ENCODE data around the gene ANKH. TPM values are rescaled to one million over a fixed set of nuclear protein-coding genes. Genes with fewer than 3 reads are reported as not detected.
"Not testable (repeated sequence)": the region's sequence is repeated elsewhere in the genome, so short reads cannot be mapped to it uniquely, and the experiment has no call there.

Gene ANKH
- total RNA-seq, 3 donors from 2014 or later, result 83.1 to 102 (median 101) TPM

- DNase-seq (no peak), ATAC-seq (no peak)
- Mint-ChIP-seq H3K36me3 (ENCODE audit: insufficient read depth) (no peaks in the 10 kb centered on the region), H3K4me3 (no peak overlapping the region), H3K4me1 (ENCODE audit: low read depth) (no peaks in the 10 kb centered on the region), H3K9me3 (no peaks in the 10 kb centered on the region), H3K27me3 (ENCODE audit: low read depth) (no peaks in the 10 kb centered on the region)
These were observed 29.3 kb upstream of the ANKH start for GRCh38 chr5:14900693-14901461.

GRCh38 chr5:14896131-14896530, 24.6 kb upstream of the ANKH start:
- no peaks in the 10 kb centered on the region for H3K36me3 Mint-ChIP-seq (ENCODE audit: insufficient read depth)
- DNase-seq (no peak), ATAC-seq (no peak)
- H3K9me3 Mint-ChIP-seq, result no peaks in the 10 kb centered on the region
- H3K4me1 Mint-ChIP-seq (ENCODE audit: low read depth), result no peaks in the 10 kb centered on the region
- H3K27me3 Mint-ChIP-seq (ENCODE audit: low read depth), result no peaks in the 10 kb centered on the region
- no peak overlapping the region for H3K4me3 Mint-ChIP-seq

GRCh38 chr5:14895301-14895700, 23.7 kb upstream of the ANKH start:
- H3K4me1 Mint-ChIP-seq (ENCODE audit: low read depth), result no peaks in the 10 kb centered on the region
- no peak for DNase-seq

GRCh38 chr5:14894748-14895147, 23.2 kb upstream of the ANKH start:
- no peaks in the 10 kb centered on the region for H3K27me3 Mint-ChIP-seq (ENCODE audit: low read depth)
- no peaks in the 10 kb centered on the region for H3K36me3 Mint-ChIP-seq (ENCODE audit: insufficient read depth)
- no peaks in the 10 kb centered on the region for H3K4me1 Mint-ChIP-seq (ENCODE audit: low read depth)
- no peak for DNase-seq
- ATAC-seq, result no peak
- H3K4me3 Mint-ChIP-seq, result no peak overlapping the region
- H3K9me3 Mint-ChIP-seq, result no peaks in the 10 kb centered on the region

More at GRCh38 chr5:14895301-14895700, 23.7 kb upstream of the ANKH start:
- ATAC-seq, result no peak
- Mint-ChIP-seq H3K36me3 (ENCODE audit: insufficient read depth) (no peaks in the 10 kb centered on the region), H3K4me3 (no peak overlapping the region), H3K9me3 (no peaks in the 10 kb centered on the region), H3K27me3 (ENCODE audit: low read depth) (no peaks in the 10 kb centered on the region)

GRCh38 chr5:14893381-14893780, 21.8 kb upstream of the ANKH start:
- DNase-seq (no peak), ATAC-seq (no peak)
- Mint-ChIP-seq H3K4me1 (ENCODE audit: low read depth) (no peaks in the 10 kb centered on the region), H3K27me3 (ENCODE audit: low read depth) (no peaks in the 10 kb centered on the region), H3K9me3 (no peaks in the 10 kb centered on the region), H3K4me3 (no peak overlapping the region), H3K36me3 (ENCODE audit: insufficient read depth) (no peaks in the 10 kb centered on the region)

- Mint-ChIP-seq H3K4me3 (no peak overlapping the region), H3K36me3 (ENCODE audit: insufficient read depth) (no peaks in the 10 kb centered on the region), H3K9me3 (no peaks in the 10 kb centered on the region), H3K4me1 (ENCODE audit: low read depth) (no peaks in the 10 kb centered on the region), H3K27me3 (ENCODE audit: low read depth) (no peaks in the 10 kb centered on the region)
- ATAC-seq (no peak), DNase-seq (no peak)
These were observed 19.3 kb upstream of the ANKH start for GRCh38 chr5:14890846-14891245.

GRCh38 chr5:14884062-14884612, 12.6 kb upstream of the ANKH start:
- ATAC-seq, result no peak
- Mint-ChIP-seq H3K27me3 (ENCODE audit: low read depth) (no peaks in the 10 kb centered on the region), H3K9me3 (no peaks in the 10 kb centered on the region), H3K4me1 (ENCODE audit: low read depth) (no peaks in the 10 kb centered on the region), H3K4me3 (no peak overlapping the region), H3K36me3 (ENCODE audit: insufficient read depth) (no peaks in the 10 kb centered on the region)
- DNase-seq, result no peak

- no peak for DNase-seq
- no peak for ATAC-seq
- Mint-ChIP-seq H3K27me3 (ENCODE audit: low read depth) (no peaks in the 10 kb centered on the region), H3K9me3 (no peaks in the 10 kb centered on the region), H3K4me1 (ENCODE audit: low read depth) (no peaks in the 10 kb centered on the region), H3K36me3 (ENCODE audit: insufficient read depth) (no peaks in the 10 kb centered on the region), H3K4me3 (no peak overlapping the region)
These were observed 11.3 kb upstream of the ANKH start for GRCh38 chr5:14882658-14883580.

- H3K4me1 Mint-ChIP-seq (ENCODE audit: low read depth), result no peaks in the 10 kb centered on the region
- no peaks in the 10 kb centered on the region for H3K9me3 Mint-ChIP-seq
- H3K4me3 Mint-ChIP-seq, result no peak overlapping the region
- DNase-seq (no peak), ATAC-seq (no peak)
- no peaks in the 10 kb centered on the region for H3K27me3 Mint-ChIP-seq (ENCODE audit: low read depth)
- no peaks in the 10 kb centered on the region for H3K36me3 Mint-ChIP-seq (ENCODE audit: insufficient read depth)
These were observed 10.2 kb upstream of the ANKH start for GRCh38 chr5:14881826-14882225.

- Mint-ChIP-seq H3K27me3 (ENCODE audit: low read depth) (no peaks in the 10 kb centered on the region), H3K9me3 (no peaks in the 10 kb centered on the region), H3K36me3 (ENCODE audit: insufficient read depth) (no peaks in the 10 kb centered on the region), H3K4me1 (ENCODE audit: low read depth) (no peaks in the 10 kb centered on the region), H3K4me3 (no peak overlapping the region)
- no peak for ATAC-seq
- no peak for DNase-seq
These were observed 9.1 kb upstream of the ANKH start for GRCh38 chr5:14880688-14881087.

- H3K4me3 Mint-ChIP-seq, result no peak overlapping the region
- H3K4me1 Mint-ChIP-seq (ENCODE audit: low read depth), result no peaks in the 10 kb centered on the region
- no peak for ATAC-seq
- H3K9me3 Mint-ChIP-seq, result no peaks in the 10 kb centered on the region
- no peaks in the 10 kb centered on the region for H3K27me3 Mint-ChIP-seq (ENCODE audit: low read depth)
- no peaks in the 10 kb centered on the region for H3K36me3 Mint-ChIP-seq (ENCODE audit: insufficient read depth)
- no peak for DNase-seq
These were observed 8.5 kb upstream of the ANKH start for GRCh38 chr5:14879937-14880589.

- DNase-seq, result no peak
- H3K9me3 Mint-ChIP-seq, result no peaks in the 10 kb centered on the region
- no peaks in the 10 kb centered on the region for H3K27me3 Mint-ChIP-seq (ENCODE audit: low read depth)
- no peak overlapping the region for H3K4me3 Mint-ChIP-seq
- peaks cover 1% of the 10 kb centered on the region for H3K4me1 Mint-ChIP-seq (ENCODE audit: low read depth)
- H3K36me3 Mint-ChIP-seq (ENCODE audit: insufficient read depth), result no peaks in the 10 kb centered on the region
- no peak for ATAC-seq
These were observed 7.8 kb upstream of the ANKH start for GRCh38 chr5:14879393-14879792.

GRCh38 chr5:14878192-14878591, 6.6 kb upstream of the ANKH start:
- not testable (repeated sequence) for H3K27me3 Mint-ChIP-seq (ENCODE audit: low read depth); H3K4me3 Mint-ChIP-seq; H3K9me3 Mint-ChIP-seq; ATAC-seq; DNase-seq; H3K36me3 Mint-ChIP-seq (ENCODE audit: insufficient read depth); H3K4me1 Mint-ChIP-seq (ENCODE audit: low read depth)

GRCh38 chr5:14876095-14876494, 4.5 kb upstream of the ANKH start:
- no peaks in the 10 kb centered on the region for H3K27me3 Mint-ChIP-seq (ENCODE audit: low read depth)
- H3K4me1 Mint-ChIP-seq (ENCODE audit: low read depth), result peaks cover 5% of the 10 kb centered on the region
- DNase-seq (no peak), ATAC-seq (no peak)
- H3K36me3 Mint-ChIP-seq (ENCODE audit: insufficient read depth), result no peaks in the 10 kb centered on the region
- no peak overlapping the region for H3K4me3 Mint-ChIP-seq
- H3K9me3 Mint-ChIP-seq, result no peaks in the 10 kb centered on the region

All from activated T-cell treated with anti-CD3 and anti-CD28 coated beads, Interleukin-2, amount 50 U/mL, for 4 hours (primary cell).